Endothelial cell of umbilical vein (primary cell): Measurements from ENCODE around the gene PIMREG. TPM values are rescaled to one million over a fixed set of nuclear protein-coding genes. Genes with fewer than 3 reads are reported as not detected.

Source experiments
- BruUV-seq: library from RNA; stranded (reverse); fragments of 400-500 nt; replicated peaks from 2 replicates; lab custom pipeline; 2021; lab: Mats Ljungman, UMichigan
- CTCF ChIA-PET: fragments of 300-600, 350-600 bp; sonication (Branson Sonifier 250); formaldehyde crosslinking; loops from one replicate; lab custom pipeline; 2021; ENCODE audit warnings: antibody characterized with exemption, inconsistent platforms; lab: Charles Lee
- POLR2A ChIA-PET: fragments of 300-600, 350-600 bp; sonication (Branson Sonifier 250); formaldehyde crosslinking; loops from one replicate; lab custom pipeline; 2021; ENCODE audit warnings: antibody characterized with exemption, inconsistent platforms; lab: Charles Lee
- DNase-seq: peaks from one replicate; pipeline ENCODE4 v3.0.0-alpha.2; 2011; ENCODE audit warnings: low read depth, low spot score
- FAIRE-seq: peaks from 2 replicates; lab custom pipeline; 2011; peaks lifted over from hg19 to GRCh38; lab: Jason Lieb, UNC
- H2AFZ ChIP-seq: 2 replicates; pipeline ENCODE4 v1.6.0; 2012; ENCODE audit warnings: low read depth, low read length, control low read depth, inconsistent platforms
- H3K27ac ChIP-seq: 2 replicates; pipeline ENCODE4 v1.5.1; 2011; ENCODE audit warnings: low read depth, mild to moderate bottlenecking, control low read depth, low read length, moderate library complexity; ENCODE audit not compliant: insufficient read depth
- H3K27me3 ChIP-seq, 2 experiments: 2 replicates each; pipeline versions ENCODE4 v1.6.0 to v1.6.1; 2011; ENCODE audit warnings: low read length in 2 of 2, mixed read lengths in 1 of 2; ENCODE audit not compliant: control insufficient read depth in 2 of 2, insufficient read depth in 2 of 2
- H3K36me3 ChIP-seq, 2 experiments: 2 replicates in 1 of 2; 3 replicates in 1 of 2; pipeline ENCODE4 v1.5.1; 2011; ENCODE audit warnings: low read length in 2 of 2, mild to moderate bottlenecking in 1 of 2, moderate library complexity in 1 of 2; ENCODE audit not compliant: control insufficient read depth in 2 of 2, insufficient read depth in 2 of 2; ENCODE audit errors: extremely low read depth in 1 of 2
- H3K4me1 ChIP-seq: 3 replicates; pipeline ENCODE4 v1.5.1; 2011; ENCODE audit warnings: mild to moderate bottlenecking, low read length; ENCODE audit not compliant: control insufficient read depth, insufficient read depth; ENCODE audit errors: extremely low read depth
- H3K4me2 ChIP-seq: 2 replicates; pipeline ENCODE4 v1.6.1; 2011; ENCODE audit warnings: low read length, control low read depth, mixed read lengths; ENCODE audit not compliant: insufficient read depth
- H3K4me3 ChIP-seq, 3 experiments: fragments of 200-600 bp in 1 of 3; sonication (generic), shearing (Covaris generic) in 1 of 3; replicated peaks in 1 of 3; 2 replicates each; pipeline ENCODE4 v1.5.1; 2011 to 2016; ENCODE audit warnings: control low read depth in 3 of 3, low read length in 3 of 3, mild to moderate bottlenecking in 2 of 3, inconsistent platforms in 1 of 3, low read depth in 1 of 3, moderate library complexity in 1 of 3; ENCODE audit not compliant: insufficient read depth in 1 of 3
- H3K79me2 ChIP-seq: 2 replicates; pipeline ENCODE4 v1.6.0; 2012; ENCODE audit warnings: low read length, inconsistent platforms; ENCODE audit not compliant: control insufficient read depth, insufficient read depth
- H3K9ac ChIP-seq: replicated peaks from 2 replicates; pipeline ENCODE3; 2011; ENCODE audit warnings: low read length, control low read depth; ENCODE audit not compliant: insufficient read depth; ENCODE audit errors: extremely low read depth
- H3K9me1 ChIP-seq: replicated peaks from 3 replicates; pipeline ENCODE4 v1.6.0; 2011; ENCODE audit warnings: mild to moderate bottlenecking, low read length; ENCODE audit not compliant: control insufficient read depth, insufficient read depth; ENCODE audit errors: extremely low read depth
- H3K9me3 ChIP-seq: replicated peaks from 2 replicates; pipeline ENCODE4 v1.5.1; 2012; ENCODE audit warnings: low read length, inconsistent platforms; ENCODE audit not compliant: control insufficient read depth, insufficient read depth
- H4K20me1 ChIP-seq: replicated peaks from 2 replicates; pipeline ENCODE3; 2011; ENCODE audit warnings: mild to moderate bottlenecking, low read length; ENCODE audit not compliant: control insufficient read depth, insufficient read depth; ENCODE audit errors: extremely low read depth
- CTCF ChIP-seq, 2 donors: IDR thresholded peaks; 1 replicate in 1 of 2; 2 replicates in 1 of 2; pipeline ENCODE4 v1.5.1; 2011; ENCODE audit warnings: low read length in 2 of 2, mild to moderate bottlenecking in 2 of 2, moderate library complexity in 2 of 2, control low read depth in 1 of 2, inconsistent platforms in 1 of 2, low read depth in 1 of 2; ENCODE audit not compliant: insufficient read depth in 1 of 2; ENCODE audit errors: extremely low read depth in 1 of 2
- EZH2 ChIP-seq: IDR thresholded peaks from 2 replicates; pipeline ENCODE4 v1.6.1; 2012; ENCODE audit warnings: borderline replicate concordance, low read depth, mild to moderate bottlenecking, moderate library complexity, low read length, inconsistent platforms; ENCODE audit not compliant: severe bottlenecking
- FOS ChIP-seq: IDR thresholded peaks from 2 replicates; pipeline ENCODE4 v1.6.1; 2011; ENCODE audit warnings: mild to moderate bottlenecking, low read length, moderate library complexity, borderline replicate concordance; ENCODE audit not compliant: insufficient read depth
- GATA2 ChIP-seq: IDR thresholded peaks from 2 replicates; pipeline ENCODE4 v1.7.0; 2011; ENCODE audit warnings: low read depth, mild to moderate bottlenecking, moderate library complexity, mixed read lengths, low read length; ENCODE audit not compliant: insufficient read length, insufficient read depth
- JUN ChIP-seq: IDR thresholded peaks from 2 replicates; pipeline ENCODE4 v1.6.1; 2011; ENCODE audit warnings: borderline replicate concordance, low read depth; ENCODE audit not compliant: insufficient read length, insufficient read depth
- MAX ChIP-seq: IDR thresholded peaks from 2 replicates; pipeline ENCODE4 v1.6.1; 2011; ENCODE audit not compliant: insufficient read depth, insufficient read length
- MYC ChIP-seq: IDR thresholded peaks from one replicate; pipeline ENCODE4 v1.6.1; 2011; ENCODE audit warnings: mild to moderate bottlenecking, low read depth, low read length
- POLR2A ChIP-seq: IDR thresholded peaks from 2 replicates; pipeline ENCODE4 v1.6.1; 2012; ENCODE audit warnings: low read depth, mild to moderate bottlenecking, control low read depth, low read length
- POLR2AphosphoS5 ChIP-seq: IDR thresholded peaks from 2 replicates; pipeline ENCODE4 v1.6.1; 2012; ENCODE audit warnings: low read depth, mild to moderate bottlenecking, control low read depth, low read length, moderate library complexity; ENCODE audit not compliant: insufficient read depth
- dilution Hi-C: fragments of 300-500 bp; cut with MboI; formaldehyde crosslinking; loops from one replicate; pipeline ENCODE4 v1.15.0; 2019; ENCODE audit warnings: low sequenced_read_pairs; ENCODE audit not compliant: extremely low pct_ligation_motif_present
- intact Hi-C: fragments of 100-400 bp; cut with micrococcal nuclease; formaldehyde crosslinking; loops from one replicate; pipeline ENCODE4 v1.10.0; 2022
- polyA plus RNA-seq, 4 experiments: library from polyadenylated mRNA; depleted of rRNA in 3 of 4; stranded (reverse) in 3 of 4; unstranded in 1 of 4; fragments of >200 nt; gene quantifications; 2 replicates each; pipeline versions ENCODE4 v1.2.1 to v1.2.3, GENCODE V29; 2011 to 2012; ENCODE audit warnings: missing spikeins in 1 of 4
- total RNA-seq: library from RNA; stranded (reverse); gene quantifications from 2 replicates; pipeline ENCODE4 v1.2.3, GENCODE V29; 2021

The PIMREG gene
- total and polyA plus RNA-seq, 2 donors (not counting 3 experiments of a cell fraction or from before 2014, with no cell fraction given): 26.3 to 37.7 TPM

GRCh38 chr17:6492892-6493674, 48.8 kb downstream of the PIMREG start:
- no TSS peak for BruUV-seq
- ChIA-PET POLR2A (no interaction called here), CTCF (no interaction called here)
- Histone ChIP-seq H3K4me1 (no peaks in the 10 kb centered on the region), H4K20me1 (no peaks in the 10 kb centered on the region), H3K27ac (no peak overlapping the region), H3K79me2 (no peaks in the 10 kb centered on the region), H2AFZ (no peak overlapping the region), H3K36me3 (no peaks in the 10 kb centered on the region), H3K9ac (no peak overlapping the region), H3K27me3 (no peaks in the 10 kb centered on the region), H3K4me3 (no peak overlapping the region), H3K9me1 (no peaks in the 10 kb centered on the region), H3K4me2 (no peak overlapping the region), H3K9me3 (no peaks in the 10 kb centered on the region)
- intact Hi-C loops (no loop called here), dilution Hi-C loops (no loop called here)
- DNase-seq (no peak), FAIRE-seq (no peak)
- no peak for TF ChIP-seq FOS
- TF ChIP-seq CTCF (IDR thresholded peaks at IDR 0.05; ENCODE audit: extremely low read depth in 1 of 2, insufficient read depth in 1 of 2, low read depth in 1 of 2, low read length in 2 of 2): no peak

- intact Hi-C loops: no loop called here
- no peak overlapping the region for H2AFZ ChIP-seq
- H3K9me3 ChIP-seq: no peaks in the 10 kb centered on the region
- DNase-seq (no peak), FAIRE-seq (no peak)
- no peak overlapping the region for H3K4me2 ChIP-seq
- H3K27ac ChIP-seq: no peak overlapping the region
- H3K79me2 ChIP-seq: no peaks in the 10 kb centered on the region
- H3K4me3 ChIP-seq: no peak overlapping the region
- ChIA-PET POLR2A (no interaction called here), CTCF (interaction anchor here (1.3 to 1.6 kb wide), 3 partner anchors 9 to 11 kb away, joined by 3 to 5 read pairs (median 5); no protein-coding TSS in a partner anchor)
- dilution Hi-C loops: no loop called here
- no peaks in the 10 kb centered on the region for H3K36me3 ChIP-seq
- no peaks in the 10 kb centered on the region for H4K20me1 ChIP-seq
- BruUV-seq: no TSS peak
- H3K27me3 ChIP-seq: no peaks in the 10 kb centered on the region
- no peaks in the 10 kb centered on the region for H3K4me1 ChIP-seq
- no peak for TF ChIP-seq POLR2AphosphoS5
- TF ChIP-seq GATA2: no peak
- TF ChIP-seq JUN: no peak
- TF ChIP-seq MAX: no peak
- no peak for TF ChIP-seq POLR2A
- no peak for TF ChIP-seq EZH2
- TF ChIP-seq CTCF (IDR thresholded peaks at IDR 0.05; ENCODE audit: extremely low read depth in 1 of 2, insufficient read depth in 1 of 2, low read depth in 1 of 2, low read length in 2 of 2): no peak
- TF ChIP-seq FOS: no peak
- no peak for TF ChIP-seq MYC
- no peaks in the 10 kb centered on the region for H3K9me1 ChIP-seq
- H3K9ac ChIP-seq: no peak overlapping the region
Observed at GRCh38 chr17:6494239-6494941, 50.1 kb downstream of the PIMREG start.
